Measurements from ENCODE around the gene TBK1.

Gene TBK1

DNA sequence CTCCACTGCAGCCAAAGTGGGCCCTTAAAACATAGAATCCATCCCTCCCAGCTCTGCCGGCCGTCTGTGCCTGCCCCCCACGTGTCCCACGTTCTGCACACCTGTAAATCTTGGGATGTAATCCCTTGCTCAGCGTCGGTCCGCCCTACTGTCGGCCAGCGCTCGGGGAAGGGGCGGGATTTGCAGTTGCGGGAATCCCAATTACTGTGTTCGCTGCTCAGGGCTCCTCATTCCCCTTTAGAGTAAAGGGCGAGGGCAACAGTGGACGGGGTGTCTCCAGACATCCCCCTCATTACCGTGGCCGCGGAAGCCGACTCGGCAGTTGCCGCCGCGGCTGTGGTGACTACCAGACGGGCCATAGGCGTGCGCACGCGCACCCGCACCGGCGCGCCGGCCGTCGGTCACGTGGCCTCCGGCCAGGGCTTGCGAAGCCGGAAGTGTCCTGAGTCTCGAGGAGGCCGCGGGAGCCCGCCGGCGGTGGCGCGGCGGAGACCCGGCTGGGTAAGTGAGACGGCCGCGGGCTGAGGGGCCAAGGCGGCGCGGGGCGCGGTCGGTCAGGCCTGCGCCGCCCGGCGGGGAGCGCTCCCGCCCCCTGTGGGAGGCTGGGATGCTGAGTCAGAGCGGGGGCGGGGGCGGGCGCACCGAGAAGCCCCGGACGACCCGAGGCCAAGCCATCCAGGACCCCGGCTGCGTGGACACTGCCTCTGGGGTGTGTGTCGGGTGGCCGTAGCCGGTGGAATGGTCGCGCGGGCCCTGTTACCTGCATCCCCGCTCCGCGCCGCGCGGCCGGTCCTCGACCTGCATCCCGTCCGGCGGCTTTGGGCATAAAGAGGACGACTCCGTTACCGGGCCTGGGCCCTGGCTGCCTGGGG lies at the start of gene TBK1:
TBK1 (plus strand) TSS at position 434 of the 872 bp plus-strand sequence. CDS start 3,751 bp downstream, outside the sequence.
- peak; percentile 80 for DNase-seq

DNA sequence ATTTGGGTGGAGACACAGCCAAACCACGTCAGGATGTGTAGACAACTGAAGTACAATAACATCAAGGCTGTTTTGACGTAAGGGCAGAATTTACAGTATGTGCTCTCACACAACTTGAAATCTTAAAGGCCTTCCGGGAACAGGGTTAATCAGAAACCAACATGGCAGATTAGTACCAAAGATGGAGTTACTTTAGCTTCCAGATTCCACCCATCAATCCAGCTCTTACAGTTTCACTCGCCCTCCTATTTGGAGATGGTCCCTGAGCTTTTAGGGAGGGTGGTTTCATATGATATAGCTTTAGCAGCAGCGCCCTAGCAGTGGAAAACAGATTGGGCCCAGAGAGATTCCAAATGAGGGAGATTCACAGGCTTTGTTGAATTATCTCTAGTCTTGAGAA lies 49.7 kb upstream of the TBK1 start:
- no peak for DNase-seq

DNA sequence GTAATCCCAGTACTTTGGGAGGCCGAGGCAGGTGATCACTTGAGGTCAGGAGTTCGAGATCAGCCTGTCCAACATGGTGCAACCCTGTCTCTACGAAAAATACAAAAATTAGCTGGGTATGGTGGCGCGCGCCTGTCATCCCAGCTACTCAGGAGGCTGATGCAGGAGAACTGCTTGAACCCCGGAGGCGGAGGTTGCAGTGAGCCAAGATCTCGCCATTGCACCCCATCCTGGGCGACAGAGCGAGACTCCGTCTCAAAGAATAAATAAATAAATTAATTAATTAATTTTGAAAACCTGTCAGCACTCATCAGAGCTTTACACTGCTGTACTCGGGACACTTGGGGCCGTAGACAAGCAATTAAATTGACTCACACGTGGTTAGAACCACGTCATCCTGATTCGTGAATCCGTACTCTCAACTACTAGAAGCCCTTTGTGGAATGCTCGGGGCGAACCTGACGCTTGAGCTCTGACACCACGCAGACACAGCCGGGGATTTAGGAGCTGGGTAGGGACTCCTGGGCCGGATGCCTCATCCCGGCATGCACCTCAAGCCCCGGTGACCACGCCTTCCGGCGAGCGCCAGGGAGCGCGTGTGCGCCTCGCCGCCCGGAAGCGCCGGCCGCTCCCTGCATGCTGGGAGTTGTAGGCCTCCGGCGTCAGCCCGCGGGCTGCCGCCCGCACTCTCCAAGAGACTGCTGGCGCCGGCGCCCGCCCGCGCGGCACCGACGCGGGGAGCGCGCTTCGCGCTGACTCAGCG lies 48.0 kb upstream of the TBK1 start, which contains the start of gene XPOT:
XPOT (plus strand) TSS at position 686 of the 763 bp plus-strand sequence. CDS start 5,644 bp downstream, outside the sequence.
- DNase-seq, result peak; percentile 95

- peak; percentile 37 for DNase-seq
Observed at GRCh38 chr12:64404470-64405256, 47.3 kb upstream of the TBK1 start.

- DNase-seq, result no peak
Observed at GRCh38 chr12:64407342-64408223, 44.3 kb upstream of the TBK1 start.

- DNase-seq, result no peak
Observed at GRCh38 chr12:64411427-64411826, 40.5 kb upstream of the TBK1 start.

GRCh38 chr12:64412459-64412858 lies 39.5 kb upstream of the TBK1 start:
- DNase-seq, result no peak

DNA sequence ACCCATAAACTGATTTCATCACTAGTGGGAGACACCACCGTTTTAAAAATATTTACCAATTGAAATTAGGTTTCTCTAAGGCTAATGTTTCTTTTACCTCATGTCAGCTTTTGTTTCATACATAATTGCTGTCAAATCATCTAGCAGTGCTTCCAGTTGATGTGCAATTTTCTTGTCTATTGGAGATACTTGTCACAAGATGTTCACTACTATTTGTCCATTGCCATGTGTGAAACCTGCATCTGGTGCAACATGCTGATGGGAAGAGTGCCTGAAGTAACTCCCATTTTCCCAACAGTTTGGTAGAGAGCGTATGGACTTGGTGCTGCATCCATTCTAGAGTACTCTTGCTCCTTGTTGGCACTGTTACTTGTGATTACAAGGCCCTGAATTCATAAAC lies 38.0 kb upstream of the TBK1 start:
- DNase-seq, result no peak

DNA sequence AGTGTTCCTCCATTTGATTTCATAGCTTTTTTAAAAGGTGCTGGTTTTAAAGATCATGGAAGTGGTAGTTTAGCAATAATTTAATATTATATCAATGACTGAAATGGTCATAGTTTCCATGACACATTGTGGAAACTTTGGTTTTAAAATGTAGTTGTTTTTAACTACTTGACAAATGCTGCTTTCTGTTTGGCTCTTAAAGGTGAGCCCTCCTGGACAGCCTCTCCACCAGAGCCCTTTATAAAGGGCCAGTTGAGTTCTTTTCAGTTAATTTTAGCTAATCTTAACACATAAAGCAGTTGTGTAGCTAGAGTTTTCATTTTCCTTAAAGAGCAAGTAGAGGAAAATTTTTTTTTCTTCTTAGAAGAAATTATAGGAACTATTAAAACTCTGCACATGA lies 33.7 kb upstream of the TBK1 start:
- no peak for DNase-seq

DNA sequence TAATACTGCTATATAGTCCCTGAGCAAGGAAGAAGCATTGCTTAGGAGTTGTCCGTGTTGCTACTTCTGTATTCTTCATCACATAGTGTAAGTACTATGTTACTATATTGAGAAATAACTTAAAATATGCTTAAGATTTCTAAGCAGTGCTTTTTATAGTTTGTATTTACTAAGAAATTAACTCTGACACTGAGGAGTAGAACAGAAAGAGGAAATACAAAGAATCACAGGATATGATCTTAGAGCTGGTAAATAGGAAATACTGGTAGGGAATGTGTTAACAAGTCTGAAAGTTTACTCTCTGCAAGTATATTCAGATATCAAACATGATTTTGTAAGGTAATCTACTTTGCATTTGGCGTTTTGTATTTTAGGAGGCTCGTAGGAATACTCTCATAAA lies 32.2 kb upstream of the TBK1 start:
- no peak for DNase-seq

- no peak for DNase-seq
Observed at GRCh38 chr12:64427988-64428387, 23.9 kb upstream of the TBK1 start.

DNA sequence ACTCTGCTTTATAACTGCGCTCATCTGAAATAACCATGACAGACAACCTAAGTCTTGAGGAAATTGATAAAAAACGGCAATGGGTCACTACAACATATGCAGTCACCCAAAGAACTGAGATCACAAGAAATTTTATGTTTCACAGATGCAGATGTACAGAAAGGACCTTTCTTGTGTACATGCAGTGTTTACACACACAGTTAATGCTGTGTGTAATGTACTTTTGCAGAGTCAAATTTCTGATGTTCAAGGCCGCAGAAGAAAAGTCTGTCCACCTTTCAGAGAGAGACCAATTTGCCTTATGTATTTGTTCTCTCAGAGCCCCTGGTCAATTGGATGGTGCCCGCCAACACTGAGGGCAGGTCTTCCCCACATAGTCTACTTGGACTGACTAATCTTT lies 23.0 kb upstream of the TBK1 start:
- DNase-seq, result no peak

GRCh38 chr12:64430886-64431285 lies 21.0 kb upstream of the TBK1 start:
- DNase-seq, result no peak

DNA sequence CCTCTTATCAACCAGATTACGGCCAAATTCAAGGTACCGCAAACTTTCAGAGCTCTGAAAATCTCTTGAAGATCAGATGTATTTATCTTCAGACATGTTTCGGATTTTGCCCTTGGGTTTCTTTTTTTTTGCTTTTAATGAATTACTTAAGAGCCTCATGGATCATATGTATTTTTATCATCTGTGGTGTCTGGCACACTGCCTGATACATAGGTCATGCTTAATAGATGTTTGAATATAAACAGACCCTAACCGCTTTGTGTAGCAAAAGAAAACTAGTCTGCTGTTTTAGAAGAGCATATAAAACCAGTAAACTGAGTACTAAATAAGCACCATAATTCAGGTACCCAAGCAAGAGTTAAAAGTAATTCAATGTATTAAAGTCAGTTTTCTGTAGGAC lies 20.1 kb upstream of the TBK1 start:
- no peak for DNase-seq

DNA sequence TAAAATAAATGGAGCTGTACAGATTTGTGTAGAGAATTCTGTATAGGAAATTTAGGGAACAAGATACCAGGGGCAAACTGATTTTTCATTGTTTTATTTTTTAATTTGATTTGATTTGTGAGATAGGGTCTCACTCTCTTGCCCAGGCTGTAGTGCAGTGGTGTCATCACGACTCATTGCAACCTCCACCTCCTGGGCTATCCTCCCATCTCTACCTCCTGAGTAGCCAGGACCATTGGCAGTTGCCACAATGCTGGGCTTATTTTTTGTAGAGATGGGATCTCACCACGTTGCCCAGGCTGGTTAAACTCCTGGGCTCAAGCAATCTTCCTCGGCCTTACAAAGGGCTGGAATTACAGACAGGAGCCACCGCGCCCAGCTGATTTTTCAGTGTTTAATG lies 18.0 kb upstream of the TBK1 start:
- no peak for DNase-seq

DNA sequence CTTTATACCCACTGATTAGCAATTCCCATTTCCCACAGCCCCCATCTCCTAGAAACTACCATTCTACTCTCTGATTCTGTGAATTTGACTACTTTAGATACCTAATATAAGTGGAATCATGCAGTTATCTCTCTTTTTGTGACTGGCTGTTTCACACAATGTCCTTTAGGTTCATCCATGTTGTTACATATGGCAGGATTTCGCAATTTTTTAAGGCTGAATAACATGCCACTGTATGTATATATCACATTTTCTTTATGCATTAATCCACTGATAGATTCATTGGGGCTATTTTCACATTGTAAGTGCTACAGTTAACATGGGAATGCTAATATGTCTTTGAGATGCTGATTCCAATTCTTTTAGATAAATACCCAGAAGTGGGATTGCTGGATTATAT lies 11.8 kb upstream of the TBK1 start:
- DNase-seq, result no peak

- DNase-seq, result no peak
Observed at GRCh38 chr12:64445490-64445889, 6.4 kb upstream of the TBK1 start.

DNA sequence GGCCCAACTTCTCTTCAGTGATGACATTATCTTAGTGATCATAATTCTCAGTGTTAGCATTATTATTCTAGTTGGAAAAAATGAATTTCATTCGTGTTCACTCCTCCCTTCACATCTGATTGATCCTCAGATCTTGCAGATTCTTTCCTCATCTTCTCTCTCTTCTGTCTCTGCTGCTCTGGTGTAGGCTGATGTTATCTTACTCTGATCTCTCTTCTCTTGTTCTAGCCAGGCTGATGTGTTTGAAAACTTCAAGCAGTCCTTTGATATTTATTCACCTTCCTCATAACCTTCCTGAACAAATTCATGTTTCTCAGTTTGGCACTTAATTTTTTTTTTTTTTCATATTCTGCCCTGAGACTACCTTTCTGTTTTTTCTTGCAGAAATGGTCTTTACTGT lies 5.6 kb upstream of the TBK1 start:
- no peak for DNase-seq

DNA sequence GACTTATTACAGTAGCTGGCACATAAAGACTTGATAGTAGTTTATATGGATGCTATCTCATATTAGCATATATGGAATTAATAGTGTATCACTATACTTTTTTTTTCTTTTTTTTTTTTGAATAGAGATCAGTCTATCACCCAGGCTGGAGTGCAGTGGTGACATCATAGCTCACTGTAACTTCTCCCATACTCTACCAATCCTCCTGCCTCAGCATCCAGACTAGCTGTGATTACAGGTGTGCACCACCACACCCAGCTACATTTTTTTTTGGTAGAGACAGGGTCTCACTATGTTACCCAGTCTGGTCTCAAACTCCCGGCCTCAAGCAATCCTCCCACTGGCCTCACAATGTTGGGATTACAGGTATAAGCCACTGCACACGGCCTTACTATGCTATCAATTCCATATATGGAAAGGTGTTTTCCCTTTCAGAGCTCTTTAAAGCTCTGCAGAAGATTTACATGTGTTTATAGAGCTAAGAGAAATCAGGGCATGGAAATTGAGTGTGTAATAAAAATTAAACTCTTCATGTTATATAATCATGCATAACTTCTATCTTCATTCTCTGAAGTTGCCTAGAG lies 1.8 kb upstream of the TBK1 start:
- no peak for DNase-seq

- no peak for DNase-seq
Observed at GRCh38 chr12:64450711-64451486, 1.0 kb upstream of the TBK1 start.

Data from CD4-positive, alpha-beta T cell treated with Interleukin-15 for 1 hour (primary cell).